Stimulated activated CD4-positive, alpha-beta T cell treated with anti-CD3 and anti-CD28 coated beads, Interleukin-15, amount 100 ng/mL, for 24 hours (primary cell): ENCODE measurements around the gene MIPEP.

Experiments
- DNase-seq: peaks from one replicate; pipeline ENCODE4 v3.0.0-alpha.2; 2020

The MIPEP gene

DNA sequence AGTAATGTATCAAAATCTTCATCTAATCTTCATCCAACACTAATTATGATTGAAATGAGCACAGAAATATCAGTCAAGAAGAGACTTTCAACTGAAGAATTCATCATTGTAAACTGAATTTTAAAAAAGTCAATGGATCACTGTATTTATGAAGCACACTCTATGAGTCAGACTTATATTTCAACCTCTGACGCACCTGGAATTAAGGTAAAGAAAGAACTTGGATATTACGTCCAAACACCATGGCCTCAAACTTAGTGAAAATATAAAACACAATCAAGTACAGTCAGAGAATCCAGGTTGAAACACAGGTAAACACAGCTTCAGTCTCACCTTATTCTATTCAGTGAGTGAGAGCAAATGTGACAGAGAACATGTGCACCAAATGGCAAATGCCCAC, 39.5 kb downstream of the MIPEP start:
- DNase-seq = no peak

DNA sequence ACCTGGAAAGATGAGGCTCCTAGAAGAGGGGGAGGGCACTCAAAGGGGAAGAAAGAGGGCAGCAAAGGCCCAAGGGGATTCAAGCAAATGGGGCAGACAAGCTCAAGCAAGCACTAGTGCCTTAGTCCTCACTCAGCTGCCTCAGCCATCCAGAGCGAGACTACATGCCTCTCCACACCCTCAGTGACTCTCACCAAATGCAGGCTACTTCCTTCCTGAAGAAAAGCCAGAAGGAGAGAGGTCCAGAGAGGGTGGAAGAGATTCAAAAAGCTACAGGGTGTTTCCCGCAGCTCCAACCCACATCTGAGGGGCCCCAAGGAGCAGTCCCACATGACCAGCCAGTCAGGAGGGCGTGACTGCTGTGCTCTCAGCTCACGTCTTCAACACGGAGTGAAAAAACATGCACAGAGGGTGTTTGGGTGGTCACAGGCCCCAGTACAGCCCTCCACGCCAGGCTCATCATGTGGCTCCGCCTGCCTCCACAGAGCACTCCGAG, 40.5 kb downstream of the MIPEP start:
- DNase-seq = no peak

DNA sequence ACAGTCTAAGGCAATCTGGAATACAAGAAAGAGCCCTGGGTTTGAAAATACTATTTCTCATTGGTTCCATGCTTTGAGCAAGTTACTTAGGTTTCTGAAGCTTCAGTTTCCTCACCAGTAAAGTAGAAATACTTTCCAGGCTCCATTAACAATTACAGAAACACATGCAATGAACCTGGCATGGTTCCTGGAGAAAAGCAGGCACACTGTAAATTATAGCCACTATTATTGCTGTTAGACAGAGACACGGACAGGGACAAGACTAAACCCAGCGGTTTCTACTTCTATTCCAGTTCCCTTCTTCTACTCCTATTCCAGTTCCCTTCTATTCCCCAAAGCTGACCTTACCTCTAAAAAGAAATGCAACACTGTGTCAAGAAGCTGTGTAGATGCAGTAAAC, 41.2 kb downstream of the MIPEP start:
- no peak for DNase-seq

DNA sequence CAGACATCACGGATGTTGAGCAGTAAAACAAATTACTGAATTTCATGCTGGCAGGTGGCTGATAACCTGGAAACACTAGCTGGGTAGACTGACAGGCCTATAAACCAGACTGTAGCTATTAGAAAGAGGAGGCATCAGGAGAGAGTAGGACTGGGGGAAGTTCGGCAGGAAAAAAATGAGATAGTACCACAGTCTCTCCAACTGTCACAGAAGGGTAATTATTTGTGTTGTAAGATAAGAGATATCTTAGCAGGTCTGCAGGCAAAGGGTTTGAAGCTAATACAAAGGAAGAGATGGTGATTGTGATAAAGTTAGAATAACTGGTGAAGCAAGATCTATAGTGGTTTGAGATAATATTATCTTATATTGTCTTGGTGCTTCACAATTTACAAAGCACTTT, 41.7 kb downstream of the MIPEP start:
- no peak for DNase-seq

DNA sequence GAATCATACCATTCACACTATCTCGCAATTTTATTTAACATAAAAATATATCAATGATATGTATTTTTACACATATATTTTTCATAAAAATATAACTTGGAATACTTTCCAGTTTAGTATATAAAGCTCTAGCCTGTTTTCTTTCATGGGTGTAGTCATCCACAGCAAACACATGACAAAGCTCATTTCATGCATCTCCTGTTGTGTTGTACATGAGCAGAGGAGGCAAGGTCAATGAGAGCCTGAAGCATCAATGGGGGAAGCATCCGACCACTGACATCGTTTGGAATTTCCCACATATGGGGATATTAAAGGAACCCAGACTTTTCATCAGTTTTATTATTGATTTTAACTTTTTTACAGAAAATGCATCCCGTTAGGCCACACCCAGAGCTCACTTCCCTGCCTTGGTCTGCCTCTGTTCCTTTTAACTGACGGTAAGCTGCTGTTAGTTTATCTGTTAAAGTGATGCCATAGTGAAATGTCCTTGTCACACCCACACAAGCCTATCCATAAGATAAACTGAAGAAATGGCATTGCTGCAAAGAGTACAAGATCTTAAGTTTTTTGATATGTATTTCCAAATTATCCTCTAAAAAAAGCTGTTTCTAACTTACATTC, 44.0 kb downstream of the MIPEP start:
- no peak for DNase-seq

DNA sequence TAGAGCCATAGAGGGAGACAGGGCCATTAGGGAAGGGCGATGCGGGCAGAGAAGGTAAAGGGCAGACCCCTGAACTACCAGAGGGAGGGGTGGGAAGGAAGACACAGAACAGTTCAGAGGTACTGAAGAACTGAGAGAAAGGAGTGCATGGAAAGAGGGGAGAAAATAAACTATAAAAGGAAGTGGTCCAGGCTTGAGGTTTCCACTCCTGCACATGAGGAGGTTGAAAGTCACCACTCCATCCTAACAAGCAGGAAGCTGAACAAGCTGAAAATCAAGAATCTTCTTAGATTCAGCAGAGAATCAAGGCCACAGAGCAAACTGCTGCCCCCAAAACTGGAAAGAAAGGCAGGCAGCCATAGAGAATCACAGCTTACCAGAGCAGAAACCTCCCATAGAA, 45.1 kb downstream of the MIPEP start:
- DNase-seq = no peak

DNA sequence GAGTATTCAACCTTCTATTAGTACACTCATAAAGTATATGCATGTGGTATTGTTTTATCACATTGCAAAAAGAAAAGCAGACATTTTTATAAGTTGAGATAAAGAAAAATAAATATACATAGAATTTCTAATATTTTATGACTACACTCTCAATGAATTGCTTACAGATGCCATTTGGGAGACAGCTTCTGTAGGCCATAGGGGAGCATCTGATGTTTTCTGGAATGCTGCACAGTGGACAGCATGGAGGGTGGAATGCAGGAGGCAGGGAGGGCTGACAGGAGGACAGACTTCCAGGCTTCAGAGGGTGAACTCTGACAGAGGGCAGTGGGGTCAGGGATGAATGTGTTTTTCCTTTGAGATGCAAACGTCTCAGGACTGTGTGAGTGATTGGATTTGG, 45.8 kb downstream of the MIPEP start:
- DNase-seq = no peak

DNA sequence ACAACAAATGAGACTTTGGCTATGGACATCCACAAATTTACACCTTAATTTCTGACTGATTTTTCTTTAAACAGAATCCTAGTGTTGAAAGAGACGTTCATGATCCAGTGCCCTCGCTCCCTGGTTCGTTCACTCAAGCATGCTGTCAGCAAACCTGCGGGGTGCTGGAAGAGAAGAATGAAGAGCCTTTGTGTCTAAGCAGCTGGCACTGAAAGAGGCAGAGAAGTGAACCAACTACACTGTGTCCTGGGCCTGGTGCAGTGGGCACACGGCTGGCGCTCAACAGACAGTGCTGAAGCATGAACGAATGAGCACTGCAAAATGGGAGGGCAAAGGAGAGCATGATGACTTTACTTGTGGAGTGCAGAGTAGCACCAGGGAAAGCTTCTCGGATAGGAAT, 46.8 kb downstream of the MIPEP start:
- DNase-seq = no peak

DNA sequence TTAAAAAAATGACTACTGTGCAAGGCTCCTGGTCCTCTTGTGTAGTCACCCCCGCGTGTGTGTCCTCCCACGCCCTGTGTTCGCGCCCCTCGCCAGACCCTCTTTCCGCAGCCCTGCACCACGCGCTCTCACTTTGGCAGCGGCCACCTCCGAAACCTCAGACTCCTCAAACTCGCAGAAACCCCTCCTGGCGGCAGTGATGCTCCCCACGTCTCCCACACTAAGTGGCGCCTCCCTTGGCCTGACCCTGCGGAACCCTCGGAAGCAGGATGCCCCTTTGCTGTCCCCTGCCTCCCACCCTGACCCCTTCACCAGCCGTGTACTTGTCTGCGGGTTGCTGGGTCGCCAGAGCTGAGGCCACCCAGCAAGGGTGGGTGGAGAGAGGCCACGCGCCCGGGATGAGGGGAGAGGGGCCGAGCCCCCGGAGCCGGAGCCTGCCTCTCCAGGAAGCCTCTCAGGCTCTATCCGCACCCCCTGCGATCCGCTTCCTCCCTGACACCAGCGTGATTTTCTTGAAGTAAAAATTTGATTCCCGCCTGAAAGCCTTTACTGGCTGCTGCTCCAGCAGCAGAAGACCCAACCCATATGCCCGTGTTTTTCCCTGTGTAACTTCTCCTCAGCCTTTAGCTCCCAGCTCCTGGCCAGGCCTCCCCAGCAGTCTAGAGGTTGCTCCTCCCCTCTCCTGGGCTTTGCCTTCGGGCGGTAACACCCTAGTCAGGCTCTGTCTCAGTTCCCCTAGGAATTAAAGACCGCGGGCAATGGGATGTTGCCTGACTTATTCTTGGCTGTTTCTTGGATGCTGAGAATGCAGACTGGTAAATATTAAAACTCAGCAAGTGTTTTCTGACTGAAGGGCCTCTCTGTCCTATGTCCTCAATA, 55.2 kb downstream of the MIPEP start:
- no peak for DNase-seq

DNA sequence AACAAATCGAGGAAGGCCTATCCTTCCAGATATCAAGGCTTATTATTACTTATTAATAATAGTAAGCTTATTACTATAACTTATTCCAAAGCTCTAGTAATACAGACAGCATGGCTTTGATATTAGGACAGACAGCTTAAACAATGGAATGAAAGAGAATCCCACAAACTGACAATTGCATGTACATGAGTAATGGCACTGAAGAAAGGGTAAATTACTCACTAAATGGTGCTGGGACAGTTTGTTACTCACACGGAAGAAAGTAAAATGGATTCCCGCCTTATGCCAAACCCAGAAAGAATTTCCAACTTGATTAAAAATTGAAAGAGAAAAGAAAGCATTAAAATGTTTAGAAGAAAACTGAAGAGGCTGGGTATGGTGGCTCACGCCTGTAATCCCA, 60.3 kb downstream of the MIPEP start:
- DNase-seq = no peak

DNA sequence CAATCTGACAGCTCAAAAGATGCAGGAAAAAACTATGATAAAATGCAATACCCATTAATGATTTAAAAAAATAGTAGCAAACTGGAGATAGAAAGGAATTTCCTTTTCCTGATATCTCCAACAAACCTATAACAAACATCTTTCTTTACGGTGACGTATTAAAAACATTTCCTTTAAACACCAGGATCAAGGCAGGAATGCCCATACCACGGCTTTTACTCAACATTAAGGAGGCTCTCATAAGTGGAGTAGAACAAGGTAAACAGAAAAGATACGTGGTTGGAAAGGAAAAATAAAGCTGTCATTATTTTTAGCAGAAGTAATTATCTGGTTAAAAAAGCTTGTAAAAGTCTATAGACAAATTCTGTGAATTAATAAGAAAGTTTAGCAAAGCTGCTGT, 61.1 kb downstream of the MIPEP start:
- DNase-seq = no peak

DNA sequence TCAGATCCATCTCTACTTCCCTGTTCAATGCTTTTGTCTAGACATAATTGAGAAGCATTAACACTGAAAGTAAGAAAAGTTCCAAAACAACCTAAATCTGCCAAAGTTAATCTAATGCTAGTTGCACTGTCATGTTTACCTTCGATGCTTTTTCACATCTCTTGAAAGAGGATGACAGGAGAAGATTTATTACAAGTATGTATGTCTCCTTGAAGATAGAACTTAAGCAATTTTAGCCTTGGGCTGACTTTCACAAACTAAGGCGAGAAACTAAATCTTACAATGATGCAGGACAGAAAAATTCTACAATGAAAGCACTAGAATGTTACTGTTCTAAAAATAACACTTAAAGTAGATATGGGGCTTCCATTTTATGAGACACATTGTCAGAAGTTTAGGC, 64.0 kb downstream of the MIPEP start:
- DNase-seq = no peak

DNA sequence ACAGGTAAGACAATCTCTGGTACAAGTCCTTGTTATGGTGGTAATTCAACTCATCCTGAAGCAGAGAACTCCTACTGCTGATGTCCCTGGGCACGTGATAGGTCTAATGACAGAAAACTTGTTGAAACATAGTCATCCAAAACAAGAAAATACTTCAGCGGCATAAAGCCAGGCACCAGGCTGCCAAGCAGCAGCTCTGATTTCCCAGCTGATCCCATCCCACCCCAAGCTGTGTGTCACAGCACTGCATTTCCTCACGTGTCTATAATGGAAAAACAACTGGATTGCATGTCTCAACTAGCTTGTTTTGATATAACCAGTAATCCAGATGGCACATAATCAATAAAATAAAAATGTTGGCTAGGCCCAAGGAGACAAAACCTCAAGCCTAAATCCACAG, 64.8 kb downstream of the MIPEP start:
- DNase-seq = no peak

DNA sequence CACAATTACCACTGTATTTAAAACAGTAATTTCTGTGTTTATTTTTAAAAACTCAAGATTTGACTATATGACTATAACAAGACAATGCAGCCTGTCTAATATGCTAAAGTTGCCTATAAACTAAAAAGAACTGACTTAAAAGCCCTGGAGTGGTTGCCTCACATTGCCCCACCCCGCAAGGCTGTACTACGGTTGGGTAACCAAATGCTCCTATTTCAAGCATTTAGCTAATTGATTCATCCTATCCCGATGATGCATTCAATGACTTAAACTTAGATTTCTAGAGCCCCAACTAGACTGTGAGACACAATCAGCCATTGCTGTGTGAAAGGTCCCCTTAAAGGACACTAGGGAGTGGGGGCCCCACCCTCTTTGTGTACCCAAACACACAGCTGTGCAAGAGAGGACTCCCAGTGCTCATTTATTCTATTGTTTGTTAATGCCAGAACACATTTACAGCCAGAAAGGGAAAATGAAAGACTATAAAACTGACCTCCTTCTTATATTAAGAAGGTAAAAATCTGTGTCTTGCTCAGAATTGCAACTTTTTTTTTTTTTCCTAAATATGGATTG, 66.9 kb downstream of the MIPEP start:
- DNase-seq = no peak

DNA sequence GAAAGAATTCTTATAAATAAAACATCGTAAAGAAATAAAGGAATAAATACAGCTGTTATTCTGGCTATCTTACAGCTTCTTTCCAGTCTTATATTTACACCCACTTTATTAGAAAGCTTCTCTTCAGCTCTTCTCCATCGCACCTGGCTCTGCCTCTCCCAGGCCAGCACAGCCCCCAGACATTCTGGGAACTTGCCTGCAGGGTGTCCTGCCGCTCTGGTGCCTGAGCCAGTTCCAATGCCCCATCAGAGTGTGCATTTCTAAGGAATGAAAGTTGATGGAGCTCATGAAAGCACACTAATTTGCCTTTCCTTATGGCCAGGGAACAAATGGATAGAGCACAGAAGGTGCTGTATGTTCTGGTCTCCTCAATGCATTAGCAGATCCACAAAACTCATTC, 68.7 kb downstream of the MIPEP start:
- DNase-seq = no peak

DNA sequence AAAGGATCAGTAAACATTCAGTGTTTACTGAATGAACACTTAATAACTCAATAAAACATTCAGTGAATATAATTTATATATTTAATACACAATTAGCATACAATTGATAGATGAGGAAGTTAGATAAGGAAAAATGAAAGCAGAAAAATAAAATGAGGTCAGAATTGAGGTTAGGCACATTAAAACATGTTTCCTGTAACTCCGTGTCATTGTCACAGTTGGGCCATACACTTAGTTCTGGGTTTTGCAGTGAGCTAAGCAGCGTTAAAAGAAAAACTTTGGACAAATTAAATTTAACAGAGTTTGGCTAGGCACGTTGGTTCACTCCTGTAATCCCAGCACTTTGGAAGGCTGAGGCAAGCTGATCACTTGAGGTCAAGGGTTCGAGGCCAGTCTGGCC, 71.4 kb downstream of the MIPEP start:
- no peak for DNase-seq

DNA sequence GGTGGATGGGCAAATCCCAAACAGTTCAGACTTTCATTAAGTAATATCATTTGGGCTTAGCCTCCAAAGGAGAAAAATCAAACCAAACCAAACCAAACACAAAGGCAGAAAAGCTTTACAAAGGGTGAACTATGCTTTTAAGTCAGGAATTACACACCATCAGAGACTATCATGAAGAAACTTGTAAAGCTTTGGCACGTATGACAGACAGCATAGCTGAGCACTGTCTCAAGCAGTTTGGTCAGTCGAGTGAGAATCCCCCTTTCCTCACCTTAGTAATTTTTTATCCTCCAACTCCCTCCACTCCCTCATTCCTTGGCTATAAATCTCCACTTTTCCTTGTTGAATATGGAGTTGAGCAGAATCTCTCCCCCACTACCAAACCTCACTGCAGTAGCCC, 72.1 kb downstream of the MIPEP start:
- DNase-seq = no peak

DNA sequence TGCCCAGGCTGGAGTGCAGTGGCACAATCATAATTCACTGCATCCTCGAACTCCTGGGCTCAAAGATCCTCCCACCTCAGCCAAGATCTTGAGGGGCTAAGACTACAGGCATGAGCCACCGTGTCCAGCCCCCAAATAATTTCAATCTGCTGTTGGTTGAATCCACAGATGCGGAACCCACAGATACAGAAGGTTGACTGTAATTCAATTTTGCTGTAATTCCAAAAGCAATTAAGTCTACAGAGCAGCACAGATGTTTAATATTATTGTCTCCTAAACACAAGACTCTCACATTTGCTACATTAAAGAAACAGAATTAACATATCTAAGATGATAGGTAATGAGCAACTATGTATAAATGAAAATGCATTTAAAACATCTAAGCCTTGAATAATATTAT, 75.6 kb downstream of the MIPEP start:
- no peak for DNase-seq

DNA sequence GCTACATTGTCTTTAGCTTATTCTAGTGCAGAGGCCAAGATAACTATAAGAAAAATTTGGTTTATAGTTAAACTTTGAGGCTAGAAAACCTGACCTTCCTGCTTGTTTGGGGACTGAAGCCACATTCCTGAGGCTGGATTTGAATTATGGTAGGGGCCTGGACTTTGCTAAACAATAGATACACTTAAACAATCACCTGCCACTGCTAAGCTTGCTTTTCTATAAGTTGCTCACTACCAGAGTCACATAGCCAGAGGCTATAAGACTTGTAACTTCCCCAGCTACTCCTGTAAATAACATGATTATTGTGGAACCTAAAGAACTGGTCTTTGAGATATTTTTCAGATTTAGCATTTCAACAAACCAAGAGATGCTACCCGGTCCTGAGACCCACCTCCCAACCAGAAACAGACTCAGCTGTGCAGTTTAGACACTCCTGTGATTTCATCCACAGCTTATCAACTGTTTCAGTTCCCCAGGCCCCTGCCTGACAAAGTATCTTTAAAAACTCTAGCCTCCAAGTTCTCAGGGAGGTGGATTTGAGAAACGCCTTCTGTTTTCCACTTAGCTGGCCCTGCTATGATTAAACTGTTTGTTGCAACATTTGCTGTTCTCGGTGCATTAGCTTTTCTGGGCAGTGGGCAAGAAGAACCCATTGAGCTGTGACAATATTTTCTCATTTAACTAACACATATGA, 77.7 kb downstream of the MIPEP start:
- no peak for DNase-seq

DNA sequence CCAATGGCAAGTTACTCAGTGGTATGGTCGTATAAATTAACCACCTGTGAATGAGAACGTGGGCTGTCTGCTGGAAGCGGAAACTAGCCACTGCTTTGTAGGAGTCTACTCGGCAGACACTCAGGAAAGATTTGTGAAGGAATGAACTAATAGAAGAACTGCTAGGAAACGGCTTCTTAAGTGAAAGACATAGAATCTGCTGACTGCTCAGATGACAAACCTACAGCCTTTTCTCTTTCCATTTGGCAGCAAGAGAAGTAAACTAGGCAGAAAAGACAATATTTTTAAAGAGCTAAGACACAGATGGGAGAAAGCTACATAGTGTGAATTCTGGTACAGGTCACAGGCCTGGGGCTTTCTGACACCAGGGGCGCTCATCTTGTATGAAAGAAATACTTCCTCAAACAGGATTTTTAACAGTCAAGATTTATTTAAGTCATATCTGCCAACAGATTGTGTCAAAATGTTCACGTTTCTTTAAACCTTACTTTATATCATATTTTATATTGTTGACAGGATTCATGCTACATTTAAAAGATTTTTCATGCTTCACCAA, 78.4 kb downstream of the MIPEP start:
- no peak for DNase-seq

DNA sequence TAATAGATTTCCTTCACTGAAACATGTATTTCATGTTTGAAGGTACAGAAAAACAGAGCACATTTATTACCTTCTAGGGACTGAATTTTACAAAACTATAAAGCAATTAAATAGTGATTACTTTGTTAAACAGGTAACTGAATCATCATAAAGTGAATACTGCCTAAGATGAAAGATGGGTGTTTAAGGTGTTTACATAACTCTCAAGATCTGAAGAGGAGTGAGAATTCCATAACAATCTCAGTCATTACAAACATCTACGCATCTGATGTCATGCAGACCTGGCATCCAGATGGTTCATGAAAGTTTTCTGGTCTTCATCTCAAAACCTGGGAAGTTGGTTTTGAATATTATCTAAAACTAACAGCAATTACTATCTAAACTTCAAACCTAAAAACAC, 80.4 kb downstream of the MIPEP start:
- no peak for DNase-seq

DNA sequence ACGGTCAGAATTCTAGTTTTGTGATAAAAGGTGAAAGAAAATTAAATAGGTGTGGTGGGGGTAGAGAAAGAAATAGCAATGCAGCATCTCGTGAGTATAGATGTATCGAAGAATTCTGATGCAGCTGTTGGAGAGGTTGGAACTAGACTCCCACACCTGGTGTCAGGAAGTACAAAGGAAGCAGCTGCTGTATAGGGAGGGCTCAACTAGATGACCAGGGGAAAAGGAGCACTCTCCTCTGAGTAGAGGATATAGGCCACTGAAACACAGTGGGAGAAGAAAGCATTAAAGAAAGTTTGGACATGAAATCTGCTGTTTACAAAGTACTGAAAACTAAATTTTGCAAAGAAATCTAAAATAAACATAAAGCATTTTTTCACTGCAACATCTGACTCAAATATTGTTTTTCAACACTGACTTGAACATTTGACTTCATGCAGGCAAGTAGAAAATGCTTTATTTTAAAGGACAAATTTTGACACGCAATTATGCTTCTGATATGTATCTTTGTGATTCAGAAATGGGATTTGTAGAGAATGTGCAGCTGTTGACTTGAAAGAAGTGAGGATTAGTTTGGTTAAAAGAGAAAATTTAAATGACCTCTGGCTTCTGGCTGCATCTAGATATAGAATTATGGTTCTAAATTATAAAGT, 82.2 kb downstream of the MIPEP start:
- DNase-seq = no peak

DNA sequence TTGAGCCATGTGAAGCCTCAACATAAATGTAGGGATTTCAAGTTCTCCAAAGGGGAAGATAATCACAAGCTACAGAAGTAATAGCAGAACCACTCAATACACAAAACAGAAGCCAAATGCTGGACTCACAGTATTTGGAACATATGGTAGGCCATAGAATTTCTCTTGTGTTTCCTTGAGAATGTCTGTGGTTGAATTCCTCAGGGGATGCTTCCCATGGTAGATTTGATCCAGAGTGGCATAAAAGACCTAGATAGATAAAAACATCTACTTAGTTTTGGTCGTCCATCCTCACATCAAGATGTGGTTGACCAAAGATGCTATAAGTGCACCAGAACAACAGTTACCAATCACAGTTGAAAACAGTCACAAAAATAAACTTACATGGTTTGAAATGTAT, 83.4 kb downstream of the MIPEP start:
- DNase-seq = no peak
